ENCODE measurements around the gene STUB1.
A peak's percentile ranks its signal among the peaks of the same experiment; 100 is the strongest.

The STUB1 gene

DNA sequence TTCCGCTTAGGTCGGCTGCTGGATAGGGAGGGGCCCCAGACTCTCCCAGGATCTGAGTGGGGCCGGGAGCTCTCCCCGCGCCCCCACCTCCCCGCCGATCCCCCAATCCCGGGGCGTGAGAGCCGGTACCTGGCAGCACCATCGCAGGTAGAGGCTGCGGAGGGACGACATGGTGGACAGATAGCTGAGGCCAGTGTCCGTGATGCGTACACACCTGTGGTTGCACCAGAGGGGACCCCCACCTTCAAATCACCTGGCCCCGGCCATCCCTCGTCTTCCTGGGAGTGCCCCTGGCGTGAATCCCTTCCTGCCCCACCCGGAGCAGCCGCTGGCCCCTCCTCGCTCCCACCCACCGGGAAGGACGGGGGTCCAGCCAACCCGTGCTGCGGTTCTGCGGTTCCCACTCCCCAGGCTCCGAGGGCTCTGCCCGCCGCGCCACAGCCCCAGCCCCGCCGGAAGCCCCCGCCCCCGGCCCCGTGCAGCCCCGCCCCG, 14.7 kb downstream of the STUB1 start:
- DNase-seq = no peak

GRCh38 chr16:695355-696089, 15.3 kb downstream of the STUB1 start:
- peak; percentile 45 to 71 (median 51) for DNase-seq

DNA sequence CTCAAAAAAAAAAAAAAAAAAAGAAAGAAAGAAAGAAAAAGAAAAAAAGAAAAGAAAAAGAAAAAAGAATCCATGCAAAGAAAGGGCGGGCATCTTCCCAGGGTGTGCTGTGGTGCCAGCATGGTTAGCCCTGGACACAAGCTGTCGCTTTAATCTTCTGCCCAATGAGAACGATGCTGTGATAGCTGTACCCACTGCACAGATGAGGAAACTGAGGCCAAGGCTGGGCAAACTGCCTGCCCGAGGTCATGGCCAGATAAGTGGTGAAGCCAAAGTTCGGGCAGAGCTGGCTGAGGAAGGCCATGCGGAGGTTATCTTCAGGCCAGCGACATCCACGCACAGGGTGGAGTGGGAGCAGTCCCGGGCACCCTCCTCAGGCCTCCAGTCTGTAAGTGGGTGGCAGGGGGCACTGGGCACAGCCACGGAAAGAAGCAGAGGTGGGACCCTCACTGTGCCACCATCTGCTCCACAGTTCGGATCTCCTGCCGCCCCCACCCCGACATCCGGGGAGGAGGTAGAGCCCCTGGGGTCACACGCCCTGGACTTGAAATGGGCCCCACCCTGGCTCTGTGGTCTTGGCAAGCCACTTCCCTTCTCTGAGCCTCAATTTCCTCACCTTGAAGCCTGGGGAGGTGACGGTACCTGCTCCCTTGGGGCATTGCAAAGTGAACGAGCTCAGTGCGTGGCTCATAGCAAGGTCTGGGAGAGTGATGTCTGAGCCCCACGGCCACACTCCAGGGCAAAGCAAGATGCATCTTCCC, 18.9 kb downstream of the STUB1 start:
- no peak for DNase-seq

GRCh38 chr16:700684-701584, 20.7 kb downstream of the STUB1 start:
- DNase-seq = peak in 3 of 5 experiments; percentile 30 to 40 (median 36)

- no peak for DNase-seq
These were observed 22.1 kb downstream of the STUB1 start for GRCh38 chr16:702341-702740.

DNA sequence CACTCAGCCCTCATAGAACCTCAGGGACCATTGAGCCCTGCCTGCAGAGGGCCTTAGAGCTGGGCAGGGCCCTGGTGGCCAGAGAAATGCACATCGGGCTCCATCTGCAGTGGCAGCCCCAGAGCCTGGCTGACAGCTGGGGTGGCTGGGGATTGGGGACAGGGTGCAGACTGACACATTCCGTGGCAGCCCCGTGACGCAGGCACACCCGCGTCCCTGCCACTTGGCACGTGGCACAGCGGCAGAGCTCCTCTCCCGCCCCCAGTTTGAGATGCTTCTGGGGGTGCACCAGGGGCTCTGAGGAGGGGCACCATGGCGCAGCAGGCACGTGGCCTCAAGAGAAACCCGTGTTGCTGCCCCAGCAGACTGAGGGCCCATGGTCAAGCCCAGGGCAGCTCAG, 23.2 kb downstream of the STUB1 start:
- DNase-seq = no peak

DNA sequence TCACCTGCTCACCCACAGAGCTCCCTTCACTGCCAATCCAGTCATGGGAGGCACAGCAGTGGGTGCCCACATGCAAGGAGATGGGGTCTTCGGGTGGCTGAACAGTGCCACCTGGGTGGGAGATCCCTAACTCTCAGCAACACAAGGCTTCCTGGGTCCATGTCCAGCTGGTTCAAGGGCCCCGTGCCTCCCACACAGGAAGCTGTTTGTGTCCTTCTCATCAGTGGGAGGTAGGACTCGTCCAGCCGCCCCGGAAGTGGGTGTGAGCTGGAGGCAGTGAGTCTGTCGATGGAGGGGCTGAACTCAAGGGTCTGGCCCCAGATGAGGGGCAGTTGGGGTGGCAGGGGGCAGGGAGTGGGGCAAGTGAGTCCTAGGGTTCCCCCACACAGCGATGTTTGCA, 23.8 kb downstream of the STUB1 start:
- DNase-seq = no peak

- no peak for DNase-seq
These were observed 24.6 kb downstream of the STUB1 start for GRCh38 chr16:704552-705380.

- no peak for DNase-seq
These were observed 25.4 kb downstream of the STUB1 start, which contains the start of gene FBXL16 for GRCh38 chr16:705431-706188. TSS of gene FBXL16 (minus strand) at chr16:705801. CDS start at chr16:697405, 8,396 bp downstream.

GRCh38 chr16:706189-707061, 26.2 kb downstream of the STUB1 start:
- no peak for DNase-seq

DNA sequence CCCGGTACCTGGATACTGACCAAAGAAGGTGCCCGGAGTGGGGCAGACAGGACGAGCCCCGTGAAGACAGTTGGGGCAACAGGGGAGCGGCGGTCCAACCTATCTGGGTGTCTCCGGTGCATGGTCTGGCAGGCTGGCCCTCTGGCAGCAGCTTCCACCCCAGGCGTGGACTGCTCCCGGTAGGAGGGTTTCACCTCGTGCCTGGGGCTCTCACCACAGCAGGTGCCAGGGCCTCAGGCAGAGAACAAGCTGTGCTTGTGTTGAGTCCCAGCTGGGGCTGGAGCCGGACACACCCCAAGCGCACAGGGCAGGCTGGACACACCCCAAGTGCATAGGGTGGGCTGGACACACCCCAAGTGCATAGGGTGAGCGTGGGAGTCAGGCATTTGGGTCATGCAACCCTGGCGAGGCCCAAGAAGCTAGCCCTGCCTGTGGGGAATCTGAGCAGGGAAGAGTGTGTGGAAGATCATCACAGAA, 26.9 kb downstream of the STUB1 start:
- no peak for DNase-seq

GRCh38 chr16:708019-708418, 27.8 kb downstream of the STUB1 start:
- no peak for DNase-seq

GRCh38 chr16:708959-709358, 28.7 kb downstream of the STUB1 start:
- no peak for DNase-seq

- DNase-seq = no peak
These were observed 29.6 kb downstream of the STUB1 start for GRCh38 chr16:709566-710499.

DNA sequence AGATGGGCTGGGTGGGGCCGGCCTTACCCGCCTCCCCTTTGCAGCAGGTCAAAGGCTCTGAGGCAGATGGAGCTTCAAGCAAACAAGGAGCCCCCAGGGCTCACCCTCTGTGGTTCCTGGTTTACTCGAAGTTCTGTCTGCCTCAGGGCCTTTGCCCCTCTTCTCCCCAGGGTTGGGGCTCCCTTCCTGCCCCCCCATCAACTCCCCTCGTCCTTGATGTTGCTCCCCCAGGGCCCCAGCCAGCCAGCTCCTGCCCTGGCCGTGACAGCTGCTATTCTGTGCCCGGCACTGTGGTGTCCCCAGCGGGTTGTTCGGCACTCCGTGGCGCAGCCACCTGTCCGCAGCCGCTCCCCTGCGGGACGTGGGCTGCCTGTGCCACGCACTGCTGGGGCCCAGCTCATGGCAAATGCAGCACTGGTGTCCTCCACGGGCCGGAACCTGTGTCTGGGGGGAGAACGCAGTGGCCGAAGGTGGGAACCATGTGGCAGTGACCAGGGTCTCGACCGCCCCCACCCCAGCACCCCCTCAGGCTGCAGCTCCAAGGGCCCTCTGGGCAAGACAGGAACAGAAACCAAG, 30.4 kb downstream of the STUB1 start:
- no peak for DNase-seq

DNA sequence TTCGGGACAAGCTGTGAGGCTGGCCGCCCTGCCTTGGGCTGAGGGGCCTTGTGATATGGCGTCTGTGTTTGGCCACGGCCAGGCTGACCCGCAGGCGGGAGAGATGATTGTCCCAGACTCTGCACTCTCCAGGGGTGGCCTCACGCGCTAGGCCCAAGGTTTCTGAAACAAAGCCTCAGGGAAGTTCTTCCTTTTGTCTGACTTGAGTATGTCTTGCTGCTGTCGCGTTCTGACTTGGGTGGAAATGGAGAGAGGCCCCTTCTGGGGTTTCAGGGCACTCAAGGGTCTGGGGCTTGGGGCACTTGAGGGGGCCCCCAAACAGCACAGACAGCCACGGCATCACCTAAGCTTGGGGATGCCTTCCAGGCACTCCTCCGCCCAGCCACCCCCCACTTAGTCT, 30.9 kb downstream of the STUB1 start:
- no peak for DNase-seq

DNA sequence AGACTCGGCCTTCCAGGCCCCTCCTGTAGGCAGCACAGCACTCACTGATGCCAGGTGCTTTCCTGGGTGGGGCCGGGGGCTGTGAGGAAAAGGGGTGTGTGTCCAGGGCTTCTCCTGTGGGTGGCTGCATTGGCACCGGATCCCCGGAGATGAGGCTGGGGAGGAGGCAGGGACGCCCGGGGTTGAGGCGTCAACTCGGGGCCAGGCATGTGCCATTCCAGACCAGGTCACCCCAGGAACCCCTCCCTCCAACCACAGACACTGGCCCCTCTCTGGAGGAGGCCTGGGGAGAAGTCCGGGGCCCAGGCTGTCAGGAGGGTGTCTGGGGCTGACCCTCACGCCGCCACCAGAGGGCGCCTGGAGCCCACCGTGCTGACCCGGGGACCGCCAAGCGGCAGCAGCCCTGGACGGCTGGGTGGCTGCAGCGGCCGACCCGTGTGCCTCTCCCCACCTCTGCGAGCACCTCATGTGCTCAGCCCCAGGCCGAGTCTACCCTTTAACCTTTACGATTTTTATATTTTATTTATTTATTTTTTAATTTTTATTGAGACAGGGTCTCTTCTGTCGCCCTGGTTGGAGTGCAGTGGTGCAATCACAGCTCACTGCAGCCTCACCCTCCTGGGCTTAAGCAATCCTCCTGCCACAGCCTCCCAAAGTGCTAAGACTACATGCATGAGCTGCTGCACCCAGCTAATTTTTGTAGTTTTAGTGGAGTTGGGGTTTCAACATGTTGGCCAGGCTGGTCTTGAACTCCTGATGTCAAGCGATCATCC, 31.5 kb downstream of the STUB1 start:
- DNase-seq = peak; percentile 59 to 71 (median 68)
